ENCODE results near the gene CACNA2D3.
A peak's percentile ranks its signal among the peaks of the same experiment; 100 is the strongest.

Gene CACNA2D3

DNA sequence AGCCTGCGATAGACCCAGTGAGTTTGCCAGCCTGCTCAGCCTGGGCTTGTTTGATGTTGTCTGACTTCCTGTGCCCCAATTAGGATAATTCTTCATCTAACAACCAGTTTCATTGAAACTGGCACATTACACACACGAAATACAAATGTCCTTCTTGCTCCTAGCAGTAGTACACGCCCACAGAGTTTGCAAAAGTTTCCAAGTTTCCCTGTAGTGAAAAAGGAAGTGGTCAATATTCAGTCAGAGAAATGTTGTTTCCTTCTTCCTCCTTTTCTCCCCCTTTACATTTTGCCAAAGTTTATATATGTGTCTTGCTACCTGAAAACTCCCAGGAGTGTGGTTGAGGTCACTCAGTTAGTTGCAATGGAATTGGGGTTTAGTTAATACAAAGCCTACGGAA, 863.9 kb downstream of the CACNA2D3 start:
- CTCF ChIA-PET = no interaction called here
- POLR2A ChIA-PET = no interaction called here

GRCh38 chr3:54987719-54988118, 865.4 kb downstream of the CACNA2D3 start:
- DNase-seq (ENCODE audit: extremely low spot score) = no peak
- ChIA-PET CTCF (interaction anchor here (0.5 kb wide), 1 partner anchor 18 kb away, joined by 3 read pairs; no protein-coding TSS in a partner anchor), POLR2A (no interaction called here)
- TF ChIP-seq ARNT (IDR thresholded peaks at IDR 0.05) (no peak), TARDBP (IDR thresholded peaks at IDR 0.05) (no peak), ELF4 (IDR thresholded peaks at IDR 0.05) (no peak), FOXA1 (IDR thresholded peaks at IDR 0.05) (no peak), NFRKB (IDR thresholded peaks at IDR 0.05) (no peak), SP1 (IDR thresholded peaks at IDR 0.05) (no peak), FOXK2 (IDR thresholded peaks at IDR 0.05) (no peak), HDGF (IDR thresholded peaks at IDR 0.05; ENCODE audit: borderline replicate concordance) (no peak), CTBP1 (IDR thresholded peaks at IDR 0.05; ENCODE audit: borderline replicate concordance) (no peak), BHLHE40 (IDR thresholded peaks at IDR 0.05; ENCODE audit: borderline replicate concordance) (no peak), FOXM1 (IDR thresholded peaks at IDR 0.05; ENCODE audit: borderline replicate concordance) (no peak), LEF1 (IDR thresholded peaks at IDR 0.05; ENCODE audit: borderline replicate concordance) (no peak), SUZ12 (IDR thresholded peaks at IDR 0.05) (no peak), ZNF384 (IDR thresholded peaks at IDR 0.05) (no peak), L3MBTL2 (conservative IDR thresholded peaks at IDR 0.05) (no peak)
- TF ChIP-seq, protein P1, sequence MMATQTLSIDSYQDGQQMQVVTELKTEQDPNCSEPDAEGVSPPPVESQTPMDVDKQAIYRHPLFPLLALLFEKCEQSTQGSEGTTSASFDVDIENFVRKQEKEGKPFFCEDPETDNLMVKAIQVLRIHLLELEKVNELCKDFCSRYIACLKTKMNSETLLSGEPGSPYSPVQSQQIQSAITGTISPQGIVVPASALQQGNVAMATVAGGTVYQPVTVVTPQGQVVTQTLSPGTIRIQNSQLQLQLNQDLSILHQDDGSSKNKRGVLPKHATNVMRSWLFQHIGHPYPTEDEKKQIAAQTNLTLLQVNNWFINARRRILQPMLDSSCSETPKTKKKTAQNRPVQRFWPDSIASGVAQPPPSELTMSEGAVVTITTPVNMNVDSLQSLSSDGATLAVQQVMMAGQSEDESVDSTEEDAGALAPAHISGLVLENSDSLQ (IDR thresholded peaks at IDR 0.05) = no peak

More for the DNA sequence above, 863.9 kb downstream of the CACNA2D3 start:
- DNase-seq (ENCODE audit: extremely low spot score) = no peak
- TF ChIP-seq ARNT (IDR thresholded peaks at IDR 0.05) = no peak
- no peak for TF ChIP-seq NFRKB (IDR thresholded peaks at IDR 0.05)
- TF ChIP-seq SP1 (IDR thresholded peaks at IDR 0.05) = no peak
- TF ChIP-seq FOXK2 (IDR thresholded peaks at IDR 0.05) = no peak
- TF ChIP-seq LEF1 (IDR thresholded peaks at IDR 0.05; ENCODE audit: borderline replicate concordance) = no peak
- no peak for TF ChIP-seq SUZ12 (IDR thresholded peaks at IDR 0.05)
- no peak for TF ChIP-seq ELF4 (IDR thresholded peaks at IDR 0.05)

- ChIA-PET POLR2A (no interaction called here), CTCF (interaction anchor here (0.5 to 0.9 kb wide), 2 partner anchors 11 to 17 kb away, joined by 3 to 4 read pairs; no protein-coding TSS in a partner anchor)
- no peak for TF ChIP-seq TARDBP (IDR thresholded peaks at IDR 0.05)
- TF ChIP-seq ELF4 (IDR thresholded peaks at IDR 0.05) = no peak
- no peak for TF ChIP-seq FOXK2 (IDR thresholded peaks at IDR 0.05)
- TF ChIP-seq NFRKB (IDR thresholded peaks at IDR 0.05) = no peak
- TF ChIP-seq, protein P1 (IDR thresholded peaks at IDR 0.05) = no peak
- TF ChIP-seq ARNT (IDR thresholded peaks at IDR 0.05) = no peak
- no peak for TF ChIP-seq BHLHE40 (IDR thresholded peaks at IDR 0.05; ENCODE audit: borderline replicate concordance)
- DNase-seq (ENCODE audit: extremely low spot score) = no peak
Observed at GRCh38 chr3:54988302-54988837, 866.0 kb downstream of the CACNA2D3 start.

DNA sequence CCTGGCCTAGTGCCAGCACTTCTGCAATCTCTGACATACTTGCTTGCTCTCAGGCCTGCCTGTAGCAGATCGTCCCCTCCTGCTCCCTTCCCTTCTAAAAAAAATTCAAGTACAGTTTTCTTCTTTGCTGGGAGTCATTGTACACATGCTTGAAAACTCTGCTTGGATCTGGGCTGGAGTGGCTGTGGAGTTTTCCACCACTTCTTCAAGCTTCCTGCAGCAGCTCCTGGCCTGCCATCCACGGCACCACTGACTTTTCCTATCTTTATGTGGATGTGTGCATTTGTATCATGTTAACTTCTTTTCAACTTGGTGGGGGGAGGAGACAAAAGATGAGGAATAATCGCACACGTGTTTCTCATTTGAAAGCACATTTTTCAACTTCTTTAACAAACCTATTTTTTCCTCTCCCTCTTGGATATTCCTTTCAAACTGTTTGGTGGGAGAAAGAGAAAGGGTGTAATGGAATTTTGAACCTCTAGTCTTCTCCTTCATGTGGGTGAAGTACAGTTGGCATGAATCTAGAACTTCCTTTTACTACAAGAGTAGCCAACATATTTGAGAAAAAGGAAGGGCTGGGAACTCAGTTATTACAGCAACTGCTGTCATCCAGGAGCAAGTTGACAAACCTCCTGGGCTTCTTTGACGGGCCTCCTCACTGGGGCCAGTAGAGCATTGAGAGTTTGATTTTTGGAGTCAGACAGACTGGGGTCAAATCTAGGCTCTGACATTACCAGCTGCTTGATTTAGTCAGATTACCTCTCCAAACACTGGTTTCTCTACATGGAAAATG, 866.7 kb downstream of the CACNA2D3 start:
- CTCF ChIA-PET = interaction anchor here (0.9 kb wide), 1 partner anchor 10 kb away, joined by 4 read pairs; no protein-coding TSS in a partner anchor
- POLR2A ChIA-PET = no interaction called here
- TF ChIP-seq CTBP1 (IDR thresholded peaks at IDR 0.05; ENCODE audit: borderline replicate concordance) = no peak
- TF ChIP-seq L3MBTL2 (conservative IDR thresholded peaks at IDR 0.05) = no peak
- TF ChIP-seq NFRKB (IDR thresholded peaks at IDR 0.05) = no peak
- TF ChIP-seq FOXA1 (IDR thresholded peaks at IDR 0.05) = no peak
- no peak for TF ChIP-seq HDGF (IDR thresholded peaks at IDR 0.05; ENCODE audit: borderline replicate concordance)
- TF ChIP-seq TARDBP (IDR thresholded peaks at IDR 0.05) = no peak
- DNase-seq (ENCODE audit: extremely low spot score) = no peak

- no peak for DNase-seq (ENCODE audit: extremely low spot score)
- ChIA-PET CTCF (no interaction called here), POLR2A (no interaction called here)
- TF ChIP-seq SP1 (IDR thresholded peaks at IDR 0.05) (no peak), LEF1 (IDR thresholded peaks at IDR 0.05; ENCODE audit: borderline replicate concordance) (no peak), L3MBTL2 (conservative IDR thresholded peaks at IDR 0.05) (no peak), SUZ12 (IDR thresholded peaks at IDR 0.05) (no peak), FOXA1 (IDR thresholded peaks at IDR 0.05) (no peak)
- TF ChIP-seq, protein P1 (IDR thresholded peaks at IDR 0.05) = no peak
Observed at GRCh38 chr3:54994111-54994513, 871.8 kb downstream of the CACNA2D3 start.

DNA sequence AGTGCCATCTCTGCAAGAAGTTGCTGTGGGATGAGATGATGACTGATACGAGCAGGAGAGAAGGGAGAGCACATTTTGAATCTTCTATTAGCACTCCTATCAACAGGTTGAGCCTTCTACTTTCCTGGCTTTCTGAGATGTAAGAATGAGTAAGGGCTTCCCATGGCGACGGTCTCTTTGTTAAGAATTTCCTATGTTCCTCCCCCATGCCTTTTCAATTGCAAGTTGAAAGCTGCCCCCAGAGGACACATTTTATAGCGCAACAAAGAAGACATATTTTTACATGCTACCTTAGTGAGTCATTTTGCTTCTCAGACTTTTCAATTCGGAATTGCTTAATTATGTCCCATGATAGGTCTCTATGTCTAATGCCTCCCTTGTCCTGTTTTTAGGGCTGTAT, 876.8 kb downstream of the CACNA2D3 start:
- POLR2A ChIA-PET = interaction anchor here (1.2 kb wide), 1 partner anchor 45 kb away, joined by 3 read pairs; no protein-coding TSS in a partner anchor
- DNase-seq (ENCODE audit: extremely low spot score) = peak; percentile 53
- no peak for TF ChIP-seq ELF4 (IDR thresholded peaks at IDR 0.05)
- TF ChIP-seq HDGF (IDR thresholded peaks at IDR 0.05; ENCODE audit: borderline replicate concordance) = no peak
- TF ChIP-seq SUZ12 (IDR thresholded peaks at IDR 0.05) = no peak
- TF ChIP-seq CTBP1 (IDR thresholded peaks at IDR 0.05; ENCODE audit: borderline replicate concordance) = no peak
- TF ChIP-seq FOXA1 (IDR thresholded peaks at IDR 0.05) = no peak
- TF ChIP-seq FOXK2 (IDR thresholded peaks at IDR 0.05) = no peak
- CTCF ChIA-PET = interaction anchor here (0.9 kb wide), 1 partner anchor 11 kb away, joined by 4 read pairs; no protein-coding TSS in a partner anchor

Measured in HEK293T (cell line).